ENCODE data around the gene CLNK.
"Not testable (repeated sequence)": the region's sequence is repeated elsewhere in the genome, so short reads cannot be mapped to it uniquely, and the experiment has no call there.

The CLNK gene

GRCh38 chr4:10576236-10576635 is 108.3 kb downstream of the CLNK start:
- H3K27me3 ChIP-seq (ENCODE audit: insufficient read depth, low read length): no peaks in the 10 kb centered on the region
- H3K9me3 ChIP-seq (ENCODE audit: low read length): no peaks in the 10 kb centered on the region
- no peak overlapping the region for H3K4me3 ChIP-seq (ENCODE audit: low read length)
- no peaks in the 10 kb centered on the region for H3K36me3 ChIP-seq (ENCODE audit: insufficient read depth, low read length)
- H2AFZ ChIP-seq (ENCODE audit: low read depth, low read length): no peak overlapping the region
- H3K4me1 ChIP-seq (ENCODE audit: insufficient read depth, low read length): no peaks in the 10 kb centered on the region

GRCh38 chr4:10575414-10575813 is 109.2 kb downstream of the CLNK start:
- Histone ChIP-seq H3K9me3 (ENCODE audit: low read length) (no peaks in the 10 kb centered on the region), H3K4me1 (ENCODE audit: insufficient read depth, low read length) (no peaks in the 10 kb centered on the region), H2AFZ (ENCODE audit: low read depth, low read length) (no peak overlapping the region), H3K27me3 (ENCODE audit: insufficient read depth, low read length) (no peaks in the 10 kb centered on the region), H3K36me3 (ENCODE audit: insufficient read depth, low read length) (no peaks in the 10 kb centered on the region), H3K4me3 (ENCODE audit: low read length) (no peak overlapping the region)

GRCh38 chr4:10574553-10574952 is 110.0 kb downstream of the CLNK start:
- not testable (repeated sequence) for H2AFZ ChIP-seq (ENCODE audit: low read depth, low read length); H3K36me3 ChIP-seq (ENCODE audit: insufficient read depth, low read length); H3K27me3 ChIP-seq (ENCODE audit: insufficient read depth, low read length); H3K4me1 ChIP-seq (ENCODE audit: insufficient read depth, low read length); H3K9me3 ChIP-seq (ENCODE audit: low read length); H3K4me3 ChIP-seq (ENCODE audit: low read length)

GRCh38 chr4:10571909-10572308 is 112.7 kb downstream of the CLNK start:
- no peaks in the 10 kb centered on the region for H3K4me1 ChIP-seq (ENCODE audit: insufficient read depth, low read length)
- no peaks in the 10 kb centered on the region for H3K9me3 ChIP-seq (ENCODE audit: low read length)
- H3K4me3 ChIP-seq (ENCODE audit: low read length): no peak overlapping the region
- H3K36me3 ChIP-seq (ENCODE audit: insufficient read depth, low read length): no peaks in the 10 kb centered on the region
- no peaks in the 10 kb centered on the region for H3K27me3 ChIP-seq (ENCODE audit: insufficient read depth, low read length)
- no peak overlapping the region for H2AFZ ChIP-seq (ENCODE audit: low read depth, low read length)

- Histone ChIP-seq H3K4me3 (ENCODE audit: low read length) (no peak overlapping the region), H3K9me3 (ENCODE audit: low read length) (no peaks in the 10 kb centered on the region), H2AFZ (ENCODE audit: low read depth, low read length) (no peak overlapping the region), H3K36me3 (ENCODE audit: insufficient read depth, low read length) (no peaks in the 10 kb centered on the region), H3K4me1 (ENCODE audit: insufficient read depth, low read length) (no peaks in the 10 kb centered on the region), H3K27me3 (ENCODE audit: insufficient read depth, low read length) (no peaks in the 10 kb centered on the region)
Observed at GRCh38 chr4:10569491-10569890, 115.1 kb downstream of the CLNK start.

- H3K9me3 ChIP-seq (ENCODE audit: low read length): no peaks in the 10 kb centered on the region
- H3K4me1 ChIP-seq (ENCODE audit: insufficient read depth, low read length): no peaks in the 10 kb centered on the region
- H3K27me3 ChIP-seq (ENCODE audit: insufficient read depth, low read length): no peaks in the 10 kb centered on the region
- no peak overlapping the region for H3K4me3 ChIP-seq (ENCODE audit: low read length)
- no peaks in the 10 kb centered on the region for H3K36me3 ChIP-seq (ENCODE audit: insufficient read depth, low read length)
- no peak overlapping the region for H2AFZ ChIP-seq (ENCODE audit: low read depth, low read length)
Observed at GRCh38 chr4:10567766-10568165, 116.8 kb downstream of the CLNK start.

GRCh38 chr4:10565166-10565780 is 119.3 kb downstream of the CLNK start:
- H3K4me3 ChIP-seq (ENCODE audit: low read length): no peak overlapping the region

GRCh38 chr4:10554694-10555093 is 129.9 kb downstream of the CLNK start:
- Histone ChIP-seq H3K27me3 (ENCODE audit: insufficient read depth, low read length) (no peaks in the 10 kb centered on the region), H2AFZ (ENCODE audit: low read depth, low read length) (no peak overlapping the region), H3K36me3 (ENCODE audit: insufficient read depth, low read length) (no peaks in the 10 kb centered on the region), H3K4me3 (ENCODE audit: low read length) (no peak overlapping the region), H3K4me1 (ENCODE audit: insufficient read depth, low read length) (no peaks in the 10 kb centered on the region), H3K9me3 (ENCODE audit: low read length) (no peaks in the 10 kb centered on the region)

More at GRCh38 chr4:10565166-10565780, 119.3 kb downstream of the CLNK start:
- H3K27me3 ChIP-seq (ENCODE audit: insufficient read depth, low read length): no peaks in the 10 kb centered on the region
- no peaks in the 10 kb centered on the region for H3K36me3 ChIP-seq (ENCODE audit: insufficient read depth, low read length)
- no peak overlapping the region for H2AFZ ChIP-seq (ENCODE audit: low read depth, low read length)
- H3K4me1 ChIP-seq (ENCODE audit: insufficient read depth, low read length): no peaks in the 10 kb centered on the region
- no peaks in the 10 kb centered on the region for H3K9me3 ChIP-seq (ENCODE audit: low read length)

- no peak overlapping the region for H3K4me3 ChIP-seq (ENCODE audit: low read length)
- H3K4me1 ChIP-seq (ENCODE audit: insufficient read depth, low read length): no peaks in the 10 kb centered on the region
- no peaks in the 10 kb centered on the region for H3K9me3 ChIP-seq (ENCODE audit: low read length)
- no peak overlapping the region for H2AFZ ChIP-seq (ENCODE audit: low read depth, low read length)
- H3K36me3 ChIP-seq (ENCODE audit: insufficient read depth, low read length): no peaks in the 10 kb centered on the region
- H3K27me3 ChIP-seq (ENCODE audit: insufficient read depth, low read length): no peaks in the 10 kb centered on the region
Observed at GRCh38 chr4:10554121-10554520, 130.4 kb downstream of the CLNK start.

GRCh38 chr4:10552591-10553280 is 131.8 kb downstream of the CLNK start:
- Histone ChIP-seq H3K4me1 (ENCODE audit: insufficient read depth, low read length) (no peaks in the 10 kb centered on the region), H3K9me3 (ENCODE audit: low read length) (no peaks in the 10 kb centered on the region), H3K4me3 (ENCODE audit: low read length) (no peak overlapping the region), H3K27me3 (ENCODE audit: insufficient read depth, low read length) (no peaks in the 10 kb centered on the region), H3K36me3 (ENCODE audit: insufficient read depth, low read length) (no peaks in the 10 kb centered on the region), H2AFZ (ENCODE audit: low read depth, low read length) (no peak overlapping the region)

GRCh38 chr4:10535912-10536311 is 148.7 kb downstream of the CLNK start:
- no peak overlapping the region for H3K4me3 ChIP-seq (ENCODE audit: low read length)

GRCh38 chr4:10534820-10535219 is 149.7 kb downstream of the CLNK start:
- H3K9me3 ChIP-seq (ENCODE audit: low read length): no peaks in the 10 kb centered on the region
- no peaks in the 10 kb centered on the region for H3K4me1 ChIP-seq (ENCODE audit: insufficient read depth, low read length)
- H3K27me3 ChIP-seq (ENCODE audit: insufficient read depth, low read length): no peaks in the 10 kb centered on the region
- no peak overlapping the region for H2AFZ ChIP-seq (ENCODE audit: low read depth, low read length)
- no peaks in the 10 kb centered on the region for H3K36me3 ChIP-seq (ENCODE audit: insufficient read depth, low read length)
- H3K4me3 ChIP-seq (ENCODE audit: low read length): no peak overlapping the region

More at GRCh38 chr4:10535912-10536311, 148.7 kb downstream of the CLNK start:
- H3K27me3 ChIP-seq (ENCODE audit: insufficient read depth, low read length): no peaks in the 10 kb centered on the region
- no peaks in the 10 kb centered on the region for H3K9me3 ChIP-seq (ENCODE audit: low read length)
- H2AFZ ChIP-seq (ENCODE audit: low read depth, low read length): no peak overlapping the region
- no peaks in the 10 kb centered on the region for H3K36me3 ChIP-seq (ENCODE audit: insufficient read depth, low read length)
- H3K4me1 ChIP-seq (ENCODE audit: insufficient read depth, low read length): no peaks in the 10 kb centered on the region

- Histone ChIP-seq H2AFZ (ENCODE audit: low read depth, low read length) (no peak overlapping the region), H3K4me3 (ENCODE audit: low read length) (no peak overlapping the region), H3K27me3 (ENCODE audit: insufficient read depth, low read length) (no peaks in the 10 kb centered on the region), H3K36me3 (ENCODE audit: insufficient read depth, low read length) (no peaks in the 10 kb centered on the region), H3K4me1 (ENCODE audit: insufficient read depth, low read length) (no peaks in the 10 kb centered on the region), H3K9me3 (ENCODE audit: low read length) (no peaks in the 10 kb centered on the region)
Observed at GRCh38 chr4:10532155-10532554, 152.4 kb downstream of the CLNK start.
